GM21737 (cell line): ENCODE measurements around the gene FANCE.
"Not testable (repeated sequence)": the region's sequence is repeated elsewhere in the genome, so short reads cannot be mapped to it uniquely, and the experiment has no call there.

Experiments
- ATAC-seq: cut with Tn5 transposase; IDR thresholded peaks from one replicate; pipeline ENCODE4 v1.9.1; 2021; ENCODE audit warnings: mild to moderate bottlenecking, moderate library complexity; ENCODE audit not compliant: unreplicated experiment

FANCE gene

DNA sequence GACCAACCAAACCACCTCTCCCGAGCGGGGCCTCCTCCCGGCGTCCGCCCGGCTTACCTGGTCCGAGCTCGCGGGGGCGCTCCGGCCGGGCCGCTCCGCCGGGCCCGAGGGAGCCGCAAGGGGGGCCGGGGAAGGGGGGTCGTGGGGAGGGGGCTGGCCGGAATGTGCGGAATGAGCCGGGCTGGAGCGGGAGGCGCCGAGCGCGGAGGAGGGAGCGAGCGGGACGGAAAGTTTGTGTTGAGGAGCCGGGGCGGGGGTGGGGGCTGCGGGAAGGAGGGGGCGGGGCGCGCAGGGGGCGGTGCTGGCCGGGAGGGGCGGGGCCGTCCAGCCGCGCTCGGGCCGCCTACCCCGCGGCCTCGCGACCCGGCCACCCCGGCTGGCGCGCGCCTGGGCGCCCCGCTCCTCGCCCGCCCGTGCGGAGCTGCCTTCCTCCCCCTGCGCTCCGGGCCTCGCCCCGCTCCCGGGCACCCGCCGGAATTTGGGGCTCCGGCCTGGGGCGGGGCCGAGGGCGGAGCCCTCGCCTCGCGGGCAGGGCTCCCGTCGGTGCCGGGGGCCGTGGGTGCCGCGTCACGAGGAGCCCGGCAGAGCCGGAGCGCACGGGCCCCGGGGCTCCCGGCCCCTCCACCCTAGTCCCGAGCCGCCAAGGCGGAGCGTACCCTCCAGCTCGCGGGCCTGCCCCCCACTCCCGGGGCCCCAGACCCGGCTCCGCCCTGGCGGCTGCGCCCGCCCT, 44.9 kb downstream of the FANCE start, which contains the start of gene TEAD3:
TEAD3 (minus strand) TSS at position 239 of the 730 bp plus-strand sequence.
- no peak for ATAC-seq

GRCh38 chr6:35497571-35498421, 45.7 kb downstream of the FANCE start:
- ATAC-seq = no peak

- no peak for ATAC-seq
Measured at GRCh38 chr6:35498422-35499067, 46.4 kb downstream of the FANCE start.

- no peak for ATAC-seq
Measured at GRCh38 chr6:35499372-35499771, 47.2 kb downstream of the FANCE start.

DNA sequence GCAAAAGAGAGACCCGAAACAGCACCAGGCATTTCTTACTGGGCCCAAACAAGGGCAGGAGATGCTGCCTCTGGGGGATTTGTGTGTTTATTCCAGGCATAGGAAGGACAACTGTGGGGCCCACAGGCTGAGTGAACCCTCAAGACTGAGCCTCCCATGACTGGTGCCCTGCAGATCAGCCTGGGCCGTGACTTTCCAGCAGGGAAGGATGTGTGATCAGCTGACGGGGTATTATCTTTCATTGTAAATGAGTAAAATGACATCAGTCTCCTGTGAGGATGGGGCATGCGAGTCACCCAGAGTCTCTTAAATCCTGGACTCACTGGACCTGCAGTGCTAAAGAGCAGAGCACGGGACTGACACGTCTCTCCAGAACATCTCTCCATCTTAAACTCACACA, 48.6 kb downstream of the FANCE start:
- ATAC-seq = no peak

- ATAC-seq = no peak
Measured at GRCh38 chr6:35501784-35502183, 49.6 kb downstream of the FANCE start.

- no peak for ATAC-seq
Measured at GRCh38 chr6:35503534-35503933, 51.4 kb downstream of the FANCE start.

DNA sequence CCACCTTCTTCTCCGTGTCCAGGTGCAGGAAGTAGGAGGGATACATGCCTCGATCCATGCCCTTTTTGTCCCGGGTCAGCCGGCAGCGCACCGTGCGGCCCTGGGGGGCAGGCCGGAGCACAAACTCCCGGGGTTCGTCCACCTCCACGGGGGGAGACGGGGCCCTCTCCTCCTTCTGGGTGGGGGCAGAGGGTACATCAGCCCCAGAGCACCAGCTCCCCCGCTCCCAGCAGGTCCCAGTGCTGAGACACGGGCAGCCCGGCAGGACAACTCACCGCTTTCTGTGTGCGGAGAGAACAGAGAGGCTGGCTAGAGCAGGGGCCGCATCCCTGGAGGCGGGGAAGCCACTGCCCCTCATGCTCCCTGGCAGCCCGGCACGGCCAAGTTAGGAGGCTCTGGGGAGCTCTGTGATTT, 53.9 kb downstream of the FANCE start:
- ATAC-seq = no peak

DNA sequence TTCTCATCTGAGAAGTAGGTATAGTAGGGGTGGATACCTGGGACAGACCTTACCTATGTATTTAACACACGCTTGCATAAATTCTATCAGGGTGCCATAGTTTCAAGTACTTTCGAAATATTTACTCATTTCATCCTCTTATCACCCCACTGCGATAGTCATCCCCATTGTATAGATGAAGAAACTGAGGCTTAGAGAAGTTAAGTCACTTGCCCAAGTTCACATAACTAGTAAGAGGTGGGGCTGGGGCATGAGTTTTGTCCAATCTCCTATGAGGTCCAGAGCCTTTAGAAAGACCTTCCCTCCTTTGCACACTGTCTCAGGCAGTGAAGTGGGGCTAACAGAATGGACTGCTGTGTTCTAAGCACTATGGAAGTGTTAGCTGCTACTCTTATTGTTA, 54.4 kb downstream of the FANCE start:
- ATAC-seq = no peak

GRCh38 chr6:35507221-35507620, 55.1 kb downstream of the FANCE start:
- no peak for ATAC-seq

- ATAC-seq = no peak
Measured at GRCh38 chr6:35508027-35508426, 55.9 kb downstream of the FANCE start.

DNA sequence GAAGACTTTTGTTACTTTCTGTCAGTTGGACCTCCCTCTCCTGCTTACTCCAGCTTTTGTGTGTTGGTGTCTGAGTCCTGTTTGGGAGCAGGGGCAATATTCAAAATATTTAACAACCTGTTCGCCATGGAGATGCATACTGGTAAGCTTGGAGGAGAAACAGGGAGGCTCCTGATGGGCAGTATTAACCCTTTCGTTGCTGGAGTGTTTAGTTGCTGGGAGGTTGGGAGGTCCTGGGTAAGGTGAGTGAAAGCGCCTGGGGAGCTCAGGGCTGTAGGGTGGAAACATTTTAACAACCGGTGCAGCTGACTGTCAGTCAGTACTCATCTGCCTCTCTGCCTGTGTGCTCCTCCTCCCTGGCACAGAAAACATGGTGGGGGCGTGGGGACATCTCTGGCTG, 56.4 kb downstream of the FANCE start:
- ATAC-seq = no peak

DNA sequence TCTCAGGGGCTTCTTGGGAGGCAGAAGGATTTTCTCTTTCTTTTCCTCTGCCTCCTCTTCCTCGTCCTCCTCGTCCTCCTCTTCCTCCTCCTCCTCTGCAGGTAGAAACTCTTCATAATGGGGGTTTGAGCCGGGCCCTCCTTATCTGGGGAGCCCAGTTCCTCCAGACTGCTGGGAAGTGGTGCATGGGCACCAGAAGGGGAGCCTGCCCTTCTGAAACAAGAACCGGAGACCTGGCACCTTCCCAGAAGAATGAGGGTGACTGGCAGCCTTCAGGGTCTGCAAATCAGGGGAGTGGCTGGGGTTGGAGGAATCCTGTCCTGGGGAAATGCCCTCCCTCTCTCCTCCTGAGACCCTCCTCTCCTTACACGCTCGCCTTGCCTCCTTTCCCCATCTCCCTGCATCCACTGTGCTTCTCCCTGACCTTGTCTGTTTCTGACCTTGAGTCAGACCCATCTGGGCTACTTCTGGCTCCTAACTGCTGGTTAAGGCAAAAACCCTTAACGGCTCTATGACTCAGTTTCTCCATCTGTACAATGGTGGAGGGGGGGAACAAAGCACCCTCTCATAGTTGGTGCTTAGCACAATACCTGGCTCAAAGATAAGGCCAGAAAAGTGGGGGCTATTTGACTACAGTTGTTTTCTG, 58.9 kb downstream of the FANCE start:
- ATAC-seq = no peak

GRCh38 chr6:35511562-35511941, 59.4 kb downstream of the FANCE start:
- no peak for ATAC-seq

GRCh38 chr6:35512006-35512405, 59.9 kb downstream of the FANCE start:
- ATAC-seq = no peak

GRCh38 chr6:35512740-35513139, 60.6 kb downstream of the FANCE start, which contains the start of gene TULP1:
TULP1 (minus strand) TSS chr6:35512896; CDS start chr6:35512858, 38 bp downstream.
- ATAC-seq = no peak

GRCh38 chr6:35514587-35514986, 62.4 kb downstream of the FANCE start:
- ATAC-seq = no peak

- not testable (repeated sequence) for ATAC-seq
Measured at GRCh38 chr6:35515939-35516338, 63.8 kb downstream of the FANCE start.
